Panc1 (cell line): ENCODE data around the gene POLR2F.

Experiments used
- POLR2AphosphoS5 ChIP-seq: IDR thresholded peaks from 2 replicates; pipeline ENCODE4 v1.6.1; 2012; ENCODE audit warnings: mild to moderate bottlenecking, low read depth, low read length, moderate library complexity
- SIN3A ChIP-seq: IDR thresholded peaks from 2 replicates; pipeline ENCODE4 v1.6.1; 2012; ENCODE audit warnings: low read depth, mild to moderate bottlenecking, low read length, moderate library complexity, borderline replicate concordance; ENCODE audit not compliant: insufficient read depth
- TCF7L2 ChIP-seq: IDR thresholded peaks from 2 replicates; pipeline ENCODE4 v1.6.1; 2011; ENCODE audit warnings: mild to moderate bottlenecking, low read depth, low read length, inconsistent platforms
- TF ChIP-seq, protein P1 (sequence below): fragments of 450-650 bp; IDR thresholded peaks from 2 replicates; pipeline ENCODE4 v1.5.1; 2017; ENCODE audit warnings: mild to moderate bottlenecking
- TF ChIP-seq, protein P2 (sequence below), 2 experiments: IDR thresholded peaks; 2 replicates each; pipeline ENCODE4 v1.6.1; 2011 to 2012; ENCODE audit warnings: low read depth in 2 of 2, control low read depth in 1 of 2, low read length in 1 of 2, mild to moderate bottlenecking in 1 of 2, moderate library complexity in 1 of 2; ENCODE audit not compliant: insufficient read depth in 1 of 2

DNA sequence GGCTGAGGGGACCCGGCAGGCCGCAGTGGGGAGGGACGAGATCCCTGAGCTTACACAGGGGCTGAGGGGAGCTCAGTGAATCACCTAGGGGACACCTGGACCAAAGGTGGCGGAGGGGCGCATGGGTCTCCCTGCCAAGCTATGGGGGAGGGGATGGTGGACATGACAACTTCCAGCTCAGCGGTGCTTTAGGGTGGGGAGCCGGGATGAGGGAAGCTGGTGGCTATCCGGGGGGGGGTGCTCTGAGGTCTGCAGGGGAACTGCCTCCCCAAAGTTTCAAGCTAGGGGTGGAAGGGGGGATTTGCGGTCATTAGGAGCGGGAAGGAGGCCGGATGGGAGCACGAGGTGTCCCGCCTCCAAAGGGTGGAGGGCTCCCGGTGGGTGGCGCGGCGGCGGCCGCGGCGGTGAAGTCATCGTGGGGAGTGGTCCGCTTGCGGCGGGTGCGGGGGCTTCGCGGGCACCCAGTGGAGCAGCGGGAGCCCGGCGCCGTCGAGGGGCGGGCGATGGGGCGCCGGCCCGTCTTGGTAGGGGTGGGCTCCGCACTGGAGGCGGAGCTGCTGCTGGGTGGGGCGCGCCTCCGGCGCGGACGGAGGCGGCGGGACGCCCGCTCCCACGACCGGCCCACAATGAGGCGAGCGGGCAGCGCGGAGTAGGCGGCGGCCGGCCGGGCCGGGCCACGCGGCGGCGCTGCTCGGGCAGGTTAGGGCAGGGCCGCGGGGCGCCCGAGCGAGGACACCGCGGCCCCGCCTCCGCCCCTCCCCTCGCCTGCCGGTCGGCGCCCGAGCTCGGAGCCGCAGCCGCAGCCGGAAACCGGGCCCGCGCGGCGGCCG, 47.8 kb upstream of the POLR2F start, which contains the start of gene MICALL1:
- TF ChIP-seq, protein P1, sequence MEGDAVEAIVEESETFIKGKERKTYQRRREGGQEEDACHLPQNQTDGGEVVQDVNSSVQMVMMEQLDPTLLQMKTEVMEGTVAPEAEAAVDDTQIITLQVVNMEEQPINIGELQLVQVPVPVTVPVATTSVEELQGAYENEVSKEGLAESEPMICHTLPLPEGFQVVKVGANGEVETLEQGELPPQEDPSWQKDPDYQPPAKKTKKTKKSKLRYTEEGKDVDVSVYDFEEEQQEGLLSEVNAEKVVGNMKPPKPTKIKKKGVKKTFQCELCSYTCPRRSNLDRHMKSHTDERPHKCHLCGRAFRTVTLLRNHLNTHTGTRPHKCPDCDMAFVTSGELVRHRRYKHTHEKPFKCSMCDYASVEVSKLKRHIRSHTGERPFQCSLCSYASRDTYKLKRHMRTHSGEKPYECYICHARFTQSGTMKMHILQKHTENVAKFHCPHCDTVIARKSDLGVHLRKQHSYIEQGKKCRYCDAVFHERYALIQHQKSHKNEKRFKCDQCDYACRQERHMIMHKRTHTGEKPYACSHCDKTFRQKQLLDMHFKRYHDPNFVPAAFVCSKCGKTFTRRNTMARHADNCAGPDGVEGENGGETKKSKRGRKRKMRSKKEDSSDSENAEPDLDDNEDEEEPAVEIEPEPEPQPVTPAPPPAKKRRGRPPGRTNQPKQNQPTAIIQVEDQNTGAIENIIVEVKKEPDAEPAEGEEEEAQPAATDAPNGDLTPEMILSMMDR: no peak; the same call in 1 of the 2 replicates
- TF ChIP-seq POLR2AphosphoS5 (no peak), TCF7L2 (no peak), SIN3A (no peak)
- TF ChIP-seq, protein P2, sequence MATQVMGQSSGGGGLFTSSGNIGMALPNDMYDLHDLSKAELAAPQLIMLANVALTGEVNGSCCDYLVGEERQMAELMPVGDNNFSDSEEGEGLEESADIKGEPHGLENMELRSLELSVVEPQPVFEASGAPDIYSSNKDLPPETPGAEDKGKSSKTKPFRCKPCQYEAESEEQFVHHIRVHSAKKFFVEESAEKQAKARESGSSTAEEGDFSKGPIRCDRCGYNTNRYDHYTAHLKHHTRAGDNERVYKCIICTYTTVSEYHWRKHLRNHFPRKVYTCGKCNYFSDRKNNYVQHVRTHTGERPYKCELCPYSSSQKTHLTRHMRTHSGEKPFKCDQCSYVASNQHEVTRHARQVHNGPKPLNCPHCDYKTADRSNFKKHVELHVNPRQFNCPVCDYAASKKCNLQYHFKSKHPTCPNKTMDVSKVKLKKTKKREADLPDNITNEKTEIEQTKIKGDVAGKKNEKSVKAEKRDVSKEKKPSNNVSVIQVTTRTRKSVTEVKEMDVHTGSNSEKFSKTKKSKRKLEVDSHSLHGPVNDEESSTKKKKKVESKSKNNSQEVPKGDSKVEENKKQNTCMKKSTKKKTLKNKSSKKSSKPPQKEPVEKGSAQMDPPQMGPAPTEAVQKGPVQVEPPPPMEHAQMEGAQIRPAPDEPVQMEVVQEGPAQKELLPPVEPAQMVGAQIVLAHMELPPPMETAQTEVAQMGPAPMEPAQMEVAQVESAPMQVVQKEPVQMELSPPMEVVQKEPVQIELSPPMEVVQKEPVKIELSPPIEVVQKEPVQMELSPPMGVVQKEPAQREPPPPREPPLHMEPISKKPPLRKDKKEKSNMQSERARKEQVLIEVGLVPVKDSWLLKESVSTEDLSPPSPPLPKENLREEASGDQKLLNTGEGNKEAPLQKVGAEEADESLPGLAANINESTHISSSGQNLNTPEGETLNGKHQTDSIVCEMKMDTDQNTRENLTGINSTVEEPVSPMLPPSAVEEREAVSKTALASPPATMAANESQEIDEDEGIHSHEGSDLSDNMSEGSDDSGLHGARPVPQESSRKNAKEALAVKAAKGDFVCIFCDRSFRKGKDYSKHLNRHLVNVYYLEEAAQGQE (IDR thresholded peaks at IDR 0.05; ENCODE audit: insufficient read depth in 1 of 2, low read depth in 2 of 2, low read length in 1 of 2): no peak
